K562 (cell line): ENCODE measurements around the gene TMEM187. TPM values are rescaled to one million over a fixed set of nuclear protein-coding genes. Genes with fewer than 3 reads are reported as not detected.

Experiments used
- ATAC-seq: fragments of 200-7000 bp; cut with Tn5 transposase; 3 replicates; pipeline ENCODE4 v1.9.1; 2020; ENCODE audit warnings: moderate library complexity
- BruUV-seq: library from RNA; stranded (reverse); fragments of 400-500 nt; replicated peaks from 2 replicates; lab custom pipeline; 2021; lab: Mats Ljungman, UMichigan
- CTCF ChIA-PET: fragments of 300-600 bp; formaldehyde crosslinking; extraction: SDS; loops from one replicate; lab custom pipeline; 2021; ENCODE audit warnings: low intra/inter-chr PET ratio; lab: Yijun Ruan, JAX
- POLR2A ChIA-PET: fragments of 300-600, 350-650 bp; sonication (Branson Sonifier 250); formaldehyde crosslinking; extraction: SDS; loops from one replicate; lab custom pipeline; 2021; ENCODE audit warnings: antibody characterized with exemption, inconsistent platforms; lab: Yijun Ruan, JAX
- DNase-seq, 4 experiments: peaks; one replicate each; pipeline versions ENCODE4 v3.0.0 to v3.0.0-alpha.2; 2011 to 2018; ENCODE audit warnings: low spot score in 3 of 4, mixed read lengths in 3 of 4; ENCODE audit errors: extremely low read depth in 1 of 4
- FAIRE-seq: peaks from 2 replicates; lab custom pipeline; 2011; peaks lifted over from hg19 to GRCh38; lab: Jason Lieb, UNC
- H2AFZ ChIP-seq: 2 replicates; pipeline ENCODE4 v1.6.0; 2011; ENCODE audit warnings: low read depth, low read length, control low read depth, inconsistent platforms
- H3K27ac ChIP-seq: fragments of 200-600 bp; 3 replicates; pipeline ENCODE4 v1.8.0; 2011; ENCODE audit warnings: low read depth, mild to moderate bottlenecking, control low read depth, inconsistent platforms, low read length, moderate library complexity, mixed read lengths; ENCODE audit errors: extremely low read depth
- H3K27me3 ChIP-seq, 2 experiments: fragments of 300-600 bp in 1 of 2; 2 replicates in 1 of 2; 3 replicates in 1 of 2; pipeline versions ENCODE4 v1.6.0 to v1.8.0; 2011; ENCODE audit warnings: inconsistent platforms in 2 of 2, low read length in 2 of 2, mild to moderate bottlenecking in 1 of 2, mixed read lengths in 1 of 2, moderate library complexity in 1 of 2; ENCODE audit not compliant: control insufficient read depth in 2 of 2, insufficient read depth in 2 of 2
- H3K36me3 ChIP-seq: fragments of 300-600 bp; 3 replicates; pipeline ENCODE4 v1.8.0; 2011; ENCODE audit warnings: mild to moderate bottlenecking, low read length, inconsistent platforms; ENCODE audit not compliant: control insufficient read depth, insufficient read depth
- H3K4me1 ChIP-seq, 2 experiments: fragments of 200-600 bp in 1 of 2; replicated peaks in 1 of 2; 2 replicates in 1 of 2; 3 replicates in 1 of 2; pipeline versions ENCODE4 v1.5.1 to v1.8.0; 2011; ENCODE audit warnings: inconsistent platforms in 2 of 2, low read length in 2 of 2, mild to moderate bottlenecking in 1 of 2, mixed read lengths in 1 of 2, moderate library complexity in 1 of 2; ENCODE audit not compliant: control insufficient read depth in 2 of 2, insufficient read depth in 2 of 2
- H3K4me2 ChIP-seq: 2 replicates; pipeline ENCODE4 v1.6.1; 2011; ENCODE audit warnings: low read length, control low read depth, inconsistent platforms, mixed read lengths; ENCODE audit not compliant: insufficient read depth
- H3K4me3 ChIP-seq: fragments of 200-600 bp; sonication (generic), shearing (Covaris generic); 2 replicates; pipeline ENCODE4 v1.5.1; 2016; ENCODE audit warnings: control low read depth, inconsistent platforms
- H3K79me2 ChIP-seq: fragments of 200-600 bp; 3 replicates; pipeline ENCODE4 v1.8.0; 2011; ENCODE audit warnings: low read length, inconsistent platforms; ENCODE audit not compliant: control insufficient read depth, insufficient read depth
- H3K9ac ChIP-seq, 2 experiments: 2 replicates each; pipeline versions ENCODE4 v1.6.0 to v1.6.1; 2011; ENCODE audit warnings: low read depth in 2 of 2, low read length in 2 of 2, control low read depth in 1 of 2, inconsistent platforms in 1 of 2, mild to moderate bottlenecking in 1 of 2, mixed read lengths in 1 of 2; ENCODE audit not compliant: insufficient read depth in 1 of 2
- H3K9me1 ChIP-seq: one replicate; pipeline ENCODE4 v1.6.0; 2011; ENCODE audit warnings: inconsistent platforms, mild to moderate bottlenecking, low read length, moderate library complexity; ENCODE audit not compliant: control insufficient read depth, insufficient read depth
- H3K9me3 ChIP-seq: replicated peaks from 2 replicates; pipeline ENCODE4 v1.5.1; 2011; ENCODE audit warnings: low read depth, low read length, inconsistent platforms; ENCODE audit not compliant: control insufficient read depth, insufficient read depth
- H4K20me1 ChIP-seq: replicated peaks from 2 replicates; pipeline ENCODE4 v1.6.1; 2011; ENCODE audit warnings: low read length, inconsistent platforms, mixed read lengths; ENCODE audit not compliant: control insufficient read depth, insufficient read depth
- BCL6 ChIP-seq: fragments of 250-450 bp; sonication (Bioruptor Pico); IDR thresholded peaks from 2 replicates; pipeline ENCODE4 v1.4.0; 2020
- C11orf30 ChIP-seq: fragments of 450-650 bp; IDR thresholded peaks from 2 replicates; pipeline ENCODE4 v1.6.1; 2016; ENCODE audit warnings: low read depth, mild to moderate bottlenecking
- DNMT1 ChIP-seq: fragments of 450-650 bp; IDR thresholded peaks from 2 replicates; pipeline ENCODE4 v1.6.1; 2016; ENCODE audit warnings: antibody characterized with exemption, mild to moderate bottlenecking
- PML ChIP-seq: IDR thresholded peaks from 2 replicates; pipeline ENCODE4 v1.6.1; 2012; ENCODE audit warnings: low read length, inconsistent platforms
- STAG1 ChIP-seq: sonication (generic); formaldehyde crosslinking; IDR thresholded peaks from 2 replicates; pipeline ENCODE4 v1.5.0; 2020; ENCODE audit warnings: missing genetic modification reagents, borderline replicate concordance
- ZNF583 ChIP-seq: fragments of 250-450 bp; sonication (Bioruptor Pico); IDR thresholded peaks from 2 replicates; pipeline ENCODE4 v1.4.0; 2020
- WGBS: fragments of 100-300 bp; shearing (Covaris generic); methylation state at CpG from one replicate; pipeline ENCODE4 v1.1.6; 2016; ENCODE audit warnings: low coverage, mixed read lengths; ENCODE audit not compliant: insufficient coverage; ENCODE audit errors: missing lambda C conversion rate; 5-methylcytosine and 5-hydroxymethylcytosine counted together
- in situ Hi-C: fragments of 300-500 bp; cut with MboI; formaldehyde crosslinking; loops from 4 replicates; pipeline ENCODE4 v1.15.0; 2018; ENCODE audit warnings: inconsistent platforms, mixed read lengths
- intact Hi-C: fragments of 100-400 bp; cut with micrococcal nuclease; formaldehyde crosslinking; loops from 2 replicates; pipeline ENCODE4 v1.14.2; 2022
- polyA plus RNA-seq, 8 experiments: library from polyadenylated mRNA; depleted of rRNA in 4 of 8; stranded (reverse) in 5 of 8; unstranded in 3 of 8; fragments of >200 nt; fragmentation: Nextera tagmentation in 2 of 8; fragmentation: Illumina TruSeq in 1 of 8; extraction: Ambion mirVana in 2 of 8; extraction: Trizol in 1 of 8; gene quantifications; 2 replicates each; pipeline versions ENCODE4 v1.2.1 to v1.2.3, GENCODE V29; 2011 to 2014; ENCODE audit warnings: inconsistent platforms in 1 of 8, missing spikeins in 1 of 8
- total RNA-seq, 7 experiments: library from RNA; depleted of rRNA in 6 of 7; stranded (reverse); fragments of >200 nt in 6 of 7; fragmentation: Illumina TruSeq in 2 of 7; extraction: Trizol in 2 of 7; gene quantifications; 2 replicates each; pipeline versions ENCODE4 v1.2.1 to v1.2.3, GENCODE V29; 2011 to 2021; ENCODE audit warnings: low replicate concordance in 1 of 7

TMEM187 gene
- total and polyA plus RNA-seq, 9 of the 15 experiments (the other 6 are each of a cell fraction or from before 2014, with no cell fraction given): 0.13 to 6.4 (median 1.6) TPM

GRCh38 chrX:154002215-154002719, 29.7 kb downstream of the TMEM187 start (continued):
- peak; percentile 84 for TF ChIP-seq BCL6 (CRISPR knock-in tag)
- peak; percentile 97 for TF ChIP-seq ZNF583
- TF ChIP-seq, all 486 proteins: peak for 147

GRCh38 chrX:154004315-154004714, 31.8 kb downstream of the TMEM187 start:
- no peak for TF ChIP-seq DNMT1
- no peak for TF ChIP-seq STAG1
- TF ChIP-seq C11orf30: no peak
- no peak for TF ChIP-seq PML
- H3K79me2 ChIP-seq: no peaks in the 10 kb centered on the region
- in situ Hi-C loops: no loop called here
- H2AFZ ChIP-seq: no peak overlapping the region
- ChIA-PET CTCF (no interaction called here), POLR2A (interaction anchor here (1.0 to 4.7 kb wide), 3 partner anchors 10 to 18 kb away, joined by 4 to 23 read pairs (median 6); no protein-coding TSS in a partner anchor)
- H3K27ac ChIP-seq: peak overlapping the region; percentile 28; the same call in 1 of the 3 replicates
- no peaks in the 10 kb centered on the region for H3K9me3 ChIP-seq
- WGBS: 87% methylated on average over 9 of the region's 11 CpGs
- no peaks in the 10 kb centered on the region for H4K20me1 ChIP-seq
- ATAC-seq: no peak
- BruUV-seq: no TSS peak
- no peak overlapping the region for H3K9ac ChIP-seq
- H3K36me3 ChIP-seq: peaks cover 23% of the 10 kb centered on the region; the same call in 2 of the 3 replicates
- H3K9me1 ChIP-seq: no peaks in the 10 kb centered on the region
- H3K27me3 ChIP-seq: no peaks in the 10 kb centered on the region
- no peak overlapping the region for H3K4me2 ChIP-seq
- DNase-seq: no peak
- FAIRE-seq: no peak
- no peak overlapping the region for H3K4me3 ChIP-seq
- H3K4me1 ChIP-seq: peaks cover 12 to 18% of the 10 kb centered on the region in 2 experiments; a peak in 4 of 5 replicates
- intact Hi-C loops: no loop called here
